Measurements from ENCODE around the gene IGF2.

DNA sequence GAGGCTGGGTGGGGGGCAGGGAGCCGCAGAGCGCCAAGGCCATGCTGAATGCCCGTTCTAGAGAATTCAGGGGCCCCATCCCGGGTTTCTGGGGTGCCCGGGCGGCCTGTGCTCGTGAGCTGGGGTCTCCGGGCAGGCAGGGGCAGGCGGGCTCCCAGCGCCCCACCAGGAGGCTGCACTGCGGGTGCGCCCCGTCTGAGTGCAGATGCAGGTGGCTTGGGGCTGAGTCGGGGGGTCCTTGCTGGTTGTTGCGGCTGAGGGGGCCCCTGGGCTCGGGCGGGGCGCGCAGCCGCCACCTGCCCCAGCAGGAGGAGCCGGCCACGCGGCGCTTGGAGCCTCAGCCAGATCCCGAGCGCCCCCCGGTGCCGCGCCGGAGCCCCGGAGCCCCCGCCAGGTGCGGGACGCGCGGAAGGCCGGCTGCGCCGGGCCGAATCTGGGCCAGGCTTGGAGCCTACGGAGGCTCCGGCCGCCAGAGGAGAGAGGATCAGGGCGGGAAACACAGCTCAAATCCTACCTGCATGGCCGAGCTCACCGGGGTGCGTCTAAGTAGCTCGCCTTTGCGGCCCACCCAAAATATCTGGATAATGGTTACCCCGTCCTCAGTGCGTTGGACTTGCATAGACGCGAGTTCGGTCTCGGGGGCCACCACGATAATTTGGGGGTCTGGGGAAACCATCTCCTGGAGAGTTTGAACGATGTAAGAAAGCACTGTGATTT, 590 bp upstream of the IGF2 start:
- TF ChIP-seq CTCF (IDR thresholded peaks at IDR 0.05; ENCODE audit: low read depth, low read length) (no peak), POLR2A (IDR thresholded peaks at IDR 0.05; ENCODE audit: extremely low read depth, insufficient read length) (no peak), MAX (IDR thresholded peaks at IDR 0.05; ENCODE audit: low read depth, low read length) (no peak), MYC (IDR thresholded peaks at IDR 0.05; ENCODE audit: low read depth, low read length) (no peak)
